Epidermal melanocyte (primary cell): Measurements from ENCODE around the gene FAN1.

Source experiments
- DNase-seq: peaks from one replicate; pipeline ENCODE4 v3.0.0; 2011; ENCODE audit warnings: low spot score; ENCODE audit not compliant: insufficient read length

FAN1 gene

GRCh38 chr15:30919877-30920550, 16.3 kb downstream of the FAN1 start:
- no peak for DNase-seq

GRCh38 chr15:30921106-30921505, 17.4 kb downstream of the FAN1 start:
- DNase-seq, result no peak

DNA sequence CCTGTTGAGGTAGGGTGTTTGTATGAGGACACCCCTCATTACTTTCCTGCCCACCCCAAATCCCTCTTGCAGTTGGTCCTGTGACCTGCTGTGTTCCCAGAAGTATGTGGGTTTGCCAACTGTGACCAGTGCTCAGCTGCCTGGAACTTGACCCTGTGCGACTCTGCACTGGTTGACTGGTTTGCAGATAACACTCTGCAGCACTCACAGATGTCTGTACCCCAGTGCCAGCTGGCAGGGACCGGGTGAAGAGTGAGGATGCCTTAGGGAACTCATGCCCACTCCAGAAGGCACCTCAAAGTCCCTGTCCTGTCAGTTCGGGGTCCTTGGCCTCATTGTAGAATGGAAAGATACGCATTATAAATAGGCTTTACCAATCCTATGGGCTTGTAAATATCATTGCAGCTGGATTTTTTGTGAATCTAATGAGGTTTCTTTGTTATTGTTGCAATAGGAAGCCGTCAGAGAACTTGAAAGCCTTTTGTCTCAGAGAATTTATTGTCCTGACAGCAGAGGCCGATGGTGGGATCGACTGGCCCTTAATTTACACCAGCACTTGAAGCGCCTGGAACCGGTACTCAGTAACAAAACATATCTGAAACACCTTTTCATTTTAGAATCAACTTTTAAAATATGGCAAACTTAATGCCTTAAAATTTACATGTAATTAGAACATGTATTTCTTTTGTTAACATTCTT, 18.2 kb downstream of the FAN1 start:
- no peak for DNase-seq

DNA sequence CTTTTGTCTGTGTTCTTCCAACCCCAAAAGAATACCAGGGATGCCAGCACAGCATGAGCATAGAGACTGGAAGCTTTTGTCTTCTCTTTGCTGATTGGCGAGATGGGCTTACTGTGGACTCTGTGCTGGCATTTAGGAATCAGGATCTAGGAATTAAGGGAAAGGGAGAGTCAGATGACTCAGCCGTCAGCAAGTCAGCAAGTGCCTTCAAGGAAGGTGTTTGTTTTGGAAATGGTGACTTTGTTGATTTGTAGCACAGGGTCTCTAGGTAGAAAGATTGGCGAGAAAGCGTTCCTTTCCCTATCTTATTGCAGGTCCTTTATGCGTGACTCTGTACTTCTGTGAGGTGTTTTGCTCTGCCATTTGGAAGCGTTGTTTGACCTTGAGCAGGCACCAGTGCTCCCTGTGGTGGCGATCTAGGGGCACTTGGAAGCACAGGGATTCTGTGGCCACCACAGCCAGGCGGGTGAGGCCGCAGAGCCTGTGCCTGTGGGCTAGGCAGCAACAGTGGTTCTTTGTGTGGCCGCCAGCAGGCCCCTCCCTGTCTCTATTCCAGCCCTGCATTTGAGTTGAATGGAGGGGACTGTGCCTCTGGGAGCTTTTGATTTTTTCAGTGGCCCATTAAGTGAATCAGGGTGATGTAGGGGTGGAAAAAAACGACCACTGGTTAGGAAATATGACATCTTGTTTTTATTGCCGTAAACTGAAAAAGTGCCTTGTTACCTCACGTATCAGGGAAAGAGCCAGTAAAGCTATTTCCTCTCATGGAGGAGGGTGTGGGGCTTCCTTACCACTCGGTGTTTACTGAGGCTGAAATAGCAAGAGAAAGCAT, 19.0 kb downstream of the FAN1 start:
- peak; percentile 60 for DNase-seq

- DNase-seq, result no peak
Measured at GRCh38 chr15:30923429-30923828, 19.7 kb downstream of the FAN1 start.

GRCh38 chr15:30924353-30924752, 20.6 kb downstream of the FAN1 start:
- no peak for DNase-seq

- DNase-seq, result no peak
Measured at GRCh38 chr15:30925686-30926085, 22.0 kb downstream of the FAN1 start.

DNA sequence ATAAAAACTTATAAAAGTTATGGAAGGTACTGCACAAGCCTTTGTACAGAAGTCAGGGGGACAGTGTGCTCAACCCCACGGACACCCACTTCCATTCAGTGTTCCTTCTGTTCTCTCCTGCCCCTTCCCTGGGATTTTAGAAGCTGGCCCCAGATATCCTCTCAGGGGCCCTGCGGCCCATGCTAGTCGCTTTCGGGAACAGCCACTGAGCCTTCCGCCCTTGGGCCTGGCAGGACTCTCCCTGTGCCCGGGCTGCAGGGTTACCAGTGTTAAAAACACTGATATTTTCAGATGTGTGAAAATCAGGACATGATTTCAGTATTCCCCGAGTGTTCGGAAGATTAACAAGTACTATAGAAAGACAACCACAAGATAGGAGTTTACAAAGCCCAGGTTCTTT, 22.4 kb downstream of the FAN1 start:
- no peak for DNase-seq

- DNase-seq, result no peak
Measured at GRCh38 chr15:30927148-30927761, 23.5 kb downstream of the FAN1 start.

DNA sequence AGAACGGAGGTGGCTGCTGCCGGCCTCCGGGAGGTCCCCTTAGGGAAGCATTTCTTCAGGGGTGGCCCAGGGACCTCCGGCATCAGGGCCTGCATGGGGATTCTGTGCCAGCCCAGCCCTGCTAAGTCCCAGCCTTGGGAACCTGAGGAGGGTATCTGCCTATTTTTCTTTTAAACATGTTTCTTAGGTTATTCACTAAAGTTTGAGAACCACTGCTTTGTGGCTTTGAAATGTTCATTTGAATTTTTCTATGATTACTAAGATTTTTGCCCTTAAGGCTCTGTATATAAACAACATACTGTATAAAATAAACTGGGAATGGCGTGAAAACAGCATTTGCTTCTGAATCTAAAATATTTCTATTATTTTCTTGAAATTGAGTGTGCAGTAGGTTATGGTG, 24.4 kb downstream of the FAN1 start:
- DNase-seq, result no peak

DNA sequence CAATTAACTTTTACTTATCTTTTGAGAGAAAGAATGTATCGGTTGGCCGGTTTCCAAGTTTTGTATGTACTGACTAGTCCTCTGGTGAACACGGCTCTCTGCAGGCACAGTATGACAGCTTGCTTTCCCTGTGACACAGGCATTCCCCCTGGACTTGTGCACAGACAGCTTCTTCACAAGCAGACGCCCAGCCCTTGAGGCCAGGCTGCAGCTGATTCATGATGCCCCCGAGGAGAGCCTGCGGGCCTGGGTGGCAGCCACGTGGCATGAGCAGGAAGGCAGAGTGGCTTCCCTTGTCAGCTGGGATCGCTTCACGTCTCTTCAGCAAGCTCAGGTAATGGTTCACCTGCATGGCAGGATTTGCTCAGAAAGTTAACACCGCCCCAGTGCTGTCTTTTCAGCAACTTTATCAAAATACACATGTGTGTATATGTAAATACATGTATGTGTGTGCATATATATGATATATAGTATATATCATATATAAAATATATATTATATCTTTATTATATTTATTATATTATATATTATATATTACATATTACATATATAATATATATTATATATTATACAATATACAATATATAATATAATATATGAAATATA, 25.5 kb downstream of the FAN1 start:
- DNase-seq, result no peak

DNA sequence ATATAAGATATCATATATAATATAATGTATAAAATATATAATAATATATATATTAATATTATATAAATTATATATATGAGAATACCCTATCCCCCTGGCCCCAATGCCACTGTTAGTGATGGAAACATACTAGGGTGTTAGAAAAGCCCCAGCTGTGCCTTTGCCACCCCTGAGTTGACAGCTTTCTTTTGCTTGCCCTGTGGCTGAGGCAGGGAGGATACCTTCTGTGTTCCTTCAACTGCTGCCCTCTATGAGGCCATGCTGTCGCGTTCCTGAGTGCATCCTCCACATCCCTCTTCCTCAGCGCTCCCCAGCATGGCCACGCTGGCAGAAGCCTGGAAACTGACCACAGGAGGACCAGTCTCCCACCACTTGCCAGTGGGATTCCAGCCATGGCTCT, 26.3 kb downstream of the FAN1 start:
- DNase-seq, result no peak

- no peak for DNase-seq
Measured at GRCh38 chr15:30930422-30930821, 26.7 kb downstream of the FAN1 start.

- no peak for DNase-seq
Measured at GRCh38 chr15:30933293-30933692, 29.6 kb downstream of the FAN1 start.

DNA sequence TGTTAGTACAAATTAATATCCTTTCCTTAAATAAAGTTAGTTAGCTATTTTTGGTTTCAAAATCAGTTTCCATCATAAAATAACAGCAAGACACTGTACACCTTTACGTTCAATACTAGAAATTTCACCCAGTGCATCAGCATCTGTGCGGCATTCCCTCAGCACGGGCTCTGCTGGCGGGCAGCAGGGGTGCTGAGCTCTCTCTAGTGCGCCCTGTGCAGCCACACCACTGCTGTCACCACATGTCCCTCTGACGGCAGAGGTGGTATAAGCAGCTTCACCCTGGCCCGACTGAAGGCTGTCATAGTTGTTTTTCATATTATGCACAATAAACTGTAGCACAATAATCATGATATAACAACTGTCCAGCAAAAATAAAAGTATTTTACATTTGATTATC, 35.4 kb downstream of the FAN1 start:
- no peak for DNase-seq

DNA sequence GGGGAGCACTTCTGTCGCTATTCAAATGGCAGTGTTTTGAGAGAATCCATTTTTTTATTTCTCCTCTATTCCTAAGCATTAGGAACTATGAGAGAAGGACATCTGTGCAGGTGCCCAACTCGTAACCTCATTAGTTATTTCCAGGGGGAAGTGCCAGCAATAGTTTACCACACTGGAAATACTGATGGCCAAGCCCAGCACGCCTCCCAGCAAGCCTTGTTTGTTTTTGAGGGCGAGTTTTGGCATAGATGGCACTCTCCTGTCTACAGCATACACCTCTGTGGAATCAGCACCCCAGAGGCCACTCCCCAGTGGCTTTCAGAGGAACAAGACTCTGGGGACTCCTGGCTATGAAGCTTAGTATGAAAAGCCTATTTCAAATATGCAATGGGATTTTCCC, 36.6 kb downstream of the FAN1 start:
- no peak for DNase-seq

- no peak for DNase-seq
Measured at GRCh38 chr15:30941520-30941919, 37.8 kb downstream of the FAN1 start.

DNA sequence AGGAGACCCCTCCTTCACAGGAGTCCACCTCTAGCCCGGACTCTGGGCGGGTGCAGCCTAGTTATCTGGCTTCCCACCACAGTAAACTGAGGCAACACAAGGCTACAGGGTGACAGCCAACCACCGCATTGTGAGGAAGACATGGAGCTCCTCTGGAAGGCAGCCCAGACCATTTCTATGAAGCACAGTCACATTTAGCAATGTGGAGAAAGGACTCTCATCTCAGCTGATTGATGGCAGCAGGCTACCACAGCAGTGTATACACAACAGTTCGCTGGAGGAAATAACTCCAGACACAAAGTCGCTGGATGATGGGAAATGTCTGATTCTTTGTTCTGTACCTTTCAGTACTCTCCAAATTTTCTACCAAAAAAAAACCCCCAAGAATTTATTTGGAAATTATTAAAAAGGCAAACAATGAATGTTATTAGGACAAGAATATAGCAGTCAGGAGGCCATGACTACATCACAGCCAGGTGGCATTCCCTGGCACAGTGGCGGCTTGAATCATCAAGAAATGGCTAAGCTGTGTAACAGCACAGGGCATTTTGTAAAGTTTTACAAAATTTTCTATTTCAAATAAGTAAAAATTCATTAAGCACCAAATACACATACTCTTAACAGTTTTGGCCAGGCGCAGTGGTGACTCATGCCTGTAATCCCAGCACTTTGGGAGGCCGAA, 40.1 kb downstream of the FAN1 start:
- no peak for DNase-seq

DNA sequence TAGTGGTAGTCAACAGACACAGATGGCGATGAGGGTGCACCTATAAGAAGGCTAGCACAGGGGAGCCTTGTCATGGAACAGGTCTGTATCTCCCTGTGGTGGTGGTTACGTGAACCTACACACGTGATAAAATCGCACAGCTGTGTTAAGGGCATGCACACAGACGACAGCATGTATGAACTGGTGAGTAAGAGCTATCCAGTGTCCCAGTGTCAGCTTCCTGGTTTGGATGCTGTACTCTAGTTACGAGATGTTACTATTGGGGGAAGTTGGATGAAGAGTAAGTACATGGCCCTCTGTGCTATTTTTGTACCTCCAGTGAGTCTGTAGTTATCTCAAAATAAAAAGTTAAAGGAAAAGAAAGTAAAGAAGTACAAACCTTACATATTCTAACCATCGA, 49.5 kb downstream of the FAN1 start:
- DNase-seq, result no peak

- DNase-seq, result no peak
Measured at GRCh38 chr15:30953731-30954378, 50.1 kb downstream of the FAN1 start.
